Activated naive CD4-positive, alpha-beta T cell treated with anti-CD3 and anti-CD28 coated beads, Interleukin-2, amount 50 U/mL, for 24 hours (primary cell): ENCODE measurements around the gene KLHL3.

ENCODE experiments used
- H3K27ac Mint-ChIP-seq: one replicate; pipeline ENCODE4 v1.8.0; 2021; ENCODE audit warnings: mild to moderate bottlenecking, mixed read lengths
- H3K27me3 Mint-ChIP-seq: one replicate; pipeline ENCODE4 v1.8.0; 2021; ENCODE audit warnings: mixed read lengths
- H3K36me3 Mint-ChIP-seq: one replicate; pipeline ENCODE4 v1.8.0; 2021; ENCODE audit warnings: mixed read lengths
- H3K4me1 Mint-ChIP-seq: one replicate; pipeline ENCODE4 v1.8.0; 2021; ENCODE audit warnings: mixed read lengths
- H3K4me3 Mint-ChIP-seq: one replicate; pipeline ENCODE4 v1.8.0; 2021; ENCODE audit warnings: mild to moderate bottlenecking, mixed read lengths
- H3K9me3 Mint-ChIP-seq: one replicate; pipeline ENCODE4 v1.8.0; 2021; ENCODE audit warnings: mixed read lengths

Gene KLHL3

DNA sequence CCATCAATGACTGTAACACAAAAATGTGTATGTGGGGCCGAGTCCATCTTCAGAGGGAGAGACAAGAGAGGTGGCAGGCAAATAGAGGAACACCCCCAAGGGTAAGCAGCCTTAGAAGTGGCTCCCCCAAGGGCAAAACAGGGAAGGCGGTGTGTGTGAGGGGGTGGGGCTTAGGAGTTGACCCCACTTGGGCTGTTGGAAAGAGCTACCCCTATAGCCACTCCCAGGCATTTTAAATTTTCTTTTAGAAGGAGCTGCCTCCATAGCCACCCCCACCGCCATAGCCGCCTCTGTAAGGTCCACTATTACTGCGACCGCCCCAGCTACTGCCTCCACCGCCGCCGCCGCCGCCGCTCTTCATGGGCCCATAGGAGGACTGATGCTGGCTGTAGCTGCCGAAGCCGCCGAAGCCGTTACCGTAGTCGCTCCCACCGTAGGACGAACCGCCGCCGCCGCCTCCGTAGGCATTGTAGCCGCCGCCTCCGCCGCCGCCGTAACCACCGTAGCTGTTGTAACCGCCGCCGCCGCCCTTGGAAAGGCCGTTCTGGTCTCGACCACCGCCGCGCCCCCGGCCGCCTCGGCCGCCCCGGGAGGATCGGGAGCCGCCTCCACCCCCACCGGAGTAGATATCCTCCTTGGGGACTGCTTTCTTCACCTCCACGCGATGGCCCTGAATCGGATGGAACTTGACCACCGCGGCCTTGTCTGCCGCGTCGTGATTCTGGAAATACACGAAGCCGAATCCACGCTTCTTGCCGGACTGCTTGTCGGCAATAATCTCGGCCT, 17.2 kb upstream of the KLHL3 start:
- Mint-ChIP-seq H3K27me3 (no peaks in the 10 kb centered on the region), H3K36me3 (peaks cover 19% of the 10 kb centered on the region), H3K27ac (peak overlapping the region; percentile 100), H3K4me3 (peak overlapping the region; percentile 96), H3K4me1 (peaks cover 30% of the 10 kb centered on the region), H3K9me3 (no peaks in the 10 kb centered on the region)

DNA sequence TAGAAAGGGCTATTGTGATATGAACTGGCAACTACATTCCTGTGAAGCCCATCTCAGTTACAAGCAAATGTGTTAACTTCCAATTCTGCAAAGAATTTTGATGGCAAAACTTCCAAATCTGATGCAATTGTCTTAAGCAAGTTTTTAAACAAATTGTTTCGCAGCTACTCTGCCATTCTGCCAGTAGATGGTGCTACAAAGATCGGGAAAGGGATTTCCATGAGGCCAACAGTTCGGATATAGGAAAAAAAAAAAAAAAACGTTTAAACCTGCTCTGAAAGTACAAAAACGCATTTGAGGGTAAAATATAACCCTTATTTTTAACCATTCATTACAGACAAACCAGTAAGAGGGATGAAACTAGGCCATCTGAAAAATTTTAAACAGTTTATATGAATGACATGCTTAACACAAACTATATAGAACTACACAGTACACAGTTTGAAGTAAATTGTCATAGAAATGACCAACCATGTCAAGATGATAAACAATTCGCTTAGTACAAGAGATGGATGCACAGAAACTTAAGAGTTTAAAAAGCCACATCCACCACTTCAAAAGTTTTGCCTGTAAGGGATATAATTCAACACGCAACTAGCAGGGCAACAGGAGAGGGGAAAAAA, 16.1 kb upstream of the KLHL3 start:
- peak overlapping the region; percentile 89 for H3K27ac Mint-ChIP-seq
- H3K9me3 Mint-ChIP-seq, result no peaks in the 10 kb centered on the region
- peaks cover 19% of the 10 kb centered on the region for H3K36me3 Mint-ChIP-seq

DNA sequence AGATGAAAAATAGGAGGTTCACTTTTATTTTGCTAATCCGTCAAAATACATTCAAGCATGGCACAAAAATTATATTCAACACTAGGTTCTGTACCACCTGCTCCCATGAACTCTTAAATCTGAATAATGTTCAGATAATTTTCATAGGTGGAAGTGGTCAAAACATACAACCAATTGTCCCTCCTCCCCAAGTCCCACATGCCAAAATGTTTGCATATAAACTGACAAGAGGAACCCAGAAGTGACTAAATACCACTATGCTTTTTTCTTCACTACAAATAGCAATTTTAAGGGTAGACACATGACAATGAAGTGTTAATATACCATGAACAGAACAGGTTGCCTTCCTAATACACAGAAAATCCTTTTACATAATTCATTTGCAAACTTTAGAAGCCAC, 14.5 kb upstream of the KLHL3 start:
- H3K27me3 Mint-ChIP-seq, result no peaks in the 10 kb centered on the region
- H3K36me3 Mint-ChIP-seq, result peaks cover 19% of the 10 kb centered on the region
- peaks cover 30% of the 10 kb centered on the region for H3K4me1 Mint-ChIP-seq
- H3K9me3 Mint-ChIP-seq, result no peaks in the 10 kb centered on the region
- H3K27ac Mint-ChIP-seq, result peak overlapping the region; percentile 56
- peak overlapping the region; percentile 96 for H3K4me3 Mint-ChIP-seq

More for the DNA sequence above, 16.1 kb upstream of the KLHL3 start:
- Mint-ChIP-seq H3K27me3 (no peaks in the 10 kb centered on the region), H3K4me1 (peaks cover 30% of the 10 kb centered on the region), H3K4me3 (peak overlapping the region; percentile 96)

DNA sequence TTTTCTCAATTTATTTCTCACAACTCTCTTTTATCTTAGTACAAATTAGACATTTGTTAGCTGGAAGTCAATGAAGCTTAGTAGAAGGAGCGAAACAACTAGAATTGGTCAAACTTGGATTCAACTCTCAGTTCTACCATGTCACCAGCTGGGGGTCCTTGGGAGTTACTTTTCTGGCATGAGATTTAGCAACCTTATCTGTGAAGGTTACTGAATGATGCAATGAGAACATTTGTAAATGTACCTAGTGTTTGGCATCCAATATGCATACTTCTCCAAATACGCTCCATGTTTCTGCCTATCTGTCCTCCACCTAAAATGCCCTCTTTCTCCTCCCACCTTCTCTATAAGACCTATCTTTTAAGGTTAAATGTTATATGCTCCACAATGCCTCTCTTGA, 12.0 kb upstream of the KLHL3 start:
- peaks cover 30% of the 10 kb centered on the region for H3K4me1 Mint-ChIP-seq
- H3K4me3 Mint-ChIP-seq, result no peak overlapping the region
- no peaks in the 10 kb centered on the region for H3K9me3 Mint-ChIP-seq
- H3K27ac Mint-ChIP-seq, result no peak overlapping the region
- H3K27me3 Mint-ChIP-seq, result no peaks in the 10 kb centered on the region
- peaks cover 19% of the 10 kb centered on the region for H3K36me3 Mint-ChIP-seq

DNA sequence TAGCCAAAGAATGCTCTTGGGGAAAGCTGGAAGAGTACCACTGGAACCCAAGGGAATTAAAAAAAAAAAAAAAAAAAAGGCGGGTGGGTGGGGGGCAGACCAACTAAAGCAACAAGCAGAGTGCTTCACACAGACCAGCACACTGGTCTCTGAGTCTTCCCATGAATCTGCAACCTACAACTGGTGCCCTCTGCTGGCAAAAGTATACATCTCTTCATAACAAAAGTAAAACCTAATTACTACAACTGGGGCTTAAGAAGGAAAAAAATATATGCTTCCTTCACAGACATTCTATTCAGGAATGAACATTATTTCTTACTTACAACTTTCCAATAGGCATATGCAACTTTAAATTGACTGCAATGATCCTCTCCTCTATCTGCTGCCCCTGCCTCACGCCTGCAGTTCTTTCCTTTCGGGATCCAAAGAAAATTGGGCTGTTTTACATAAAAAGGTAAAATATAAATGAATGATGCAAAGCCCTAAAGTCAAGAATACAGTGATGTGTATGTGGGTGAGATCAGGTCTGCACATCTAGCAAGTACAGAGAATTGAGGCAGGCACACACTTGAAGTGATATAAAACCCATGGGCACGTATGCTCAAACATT, 7.2 kb upstream of the KLHL3 start:
- no peaks in the 10 kb centered on the region for H3K27me3 Mint-ChIP-seq
- H3K4me1 Mint-ChIP-seq, result peaks cover 31% of the 10 kb centered on the region
- no peaks in the 10 kb centered on the region for H3K9me3 Mint-ChIP-seq
- H3K36me3 Mint-ChIP-seq, result no peaks in the 10 kb centered on the region
- H3K27ac Mint-ChIP-seq, result no peak overlapping the region
- no peak overlapping the region for H3K4me3 Mint-ChIP-seq

DNA sequence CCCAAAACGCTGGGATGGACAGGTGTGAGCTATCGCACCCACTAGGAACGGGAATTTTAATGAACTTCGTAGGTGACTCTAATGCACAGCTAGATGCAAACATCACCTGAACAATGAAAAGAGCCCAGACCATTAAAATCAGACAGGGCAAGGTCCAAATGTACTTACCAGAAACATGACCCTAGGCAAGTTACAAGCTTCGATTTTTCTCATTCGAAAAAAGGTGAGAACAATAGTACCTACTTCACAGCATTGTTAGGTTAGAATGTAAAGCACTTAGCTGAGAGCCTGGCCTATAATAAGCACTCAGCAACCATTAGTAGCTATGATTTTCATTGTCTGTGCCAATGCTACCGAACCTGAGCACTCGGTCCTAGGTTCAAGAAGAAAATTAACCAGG, 5.8 kb upstream of the KLHL3 start:
- Mint-ChIP-seq H3K4me1 (peaks cover 31% of the 10 kb centered on the region), H3K9me3 (no peaks in the 10 kb centered on the region), H3K27me3 (no peaks in the 10 kb centered on the region), H3K36me3 (no peaks in the 10 kb centered on the region), H3K4me3 (no peak overlapping the region), H3K27ac (no peak overlapping the region)

DNA sequence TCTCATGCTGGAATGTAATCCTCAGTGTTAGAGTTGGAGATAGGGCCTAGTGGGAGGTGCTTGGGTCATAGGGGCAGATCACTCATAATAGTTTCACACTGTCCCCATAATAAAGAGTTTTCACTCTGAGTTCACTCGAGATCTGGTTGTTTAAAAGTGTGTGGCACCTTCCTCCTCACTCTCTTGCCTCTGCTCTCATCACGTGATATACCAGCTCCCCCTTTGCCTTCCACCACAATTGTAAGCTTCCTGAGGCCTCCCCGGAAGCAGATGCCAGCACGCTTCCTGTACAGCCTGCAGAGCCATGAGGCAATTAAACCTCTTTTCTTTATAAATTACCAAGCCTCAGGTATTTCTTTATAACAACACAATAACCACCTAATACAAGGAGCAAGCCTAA, 3.8 kb upstream of the KLHL3 start:
- no peaks in the 10 kb centered on the region for H3K27me3 Mint-ChIP-seq
- no peak overlapping the region for H3K27ac Mint-ChIP-seq
- H3K9me3 Mint-ChIP-seq, result no peaks in the 10 kb centered on the region
- H3K4me1 Mint-ChIP-seq, result peaks cover 31% of the 10 kb centered on the region
- no peaks in the 10 kb centered on the region for H3K36me3 Mint-ChIP-seq
- H3K4me3 Mint-ChIP-seq, result no peak overlapping the region

DNA sequence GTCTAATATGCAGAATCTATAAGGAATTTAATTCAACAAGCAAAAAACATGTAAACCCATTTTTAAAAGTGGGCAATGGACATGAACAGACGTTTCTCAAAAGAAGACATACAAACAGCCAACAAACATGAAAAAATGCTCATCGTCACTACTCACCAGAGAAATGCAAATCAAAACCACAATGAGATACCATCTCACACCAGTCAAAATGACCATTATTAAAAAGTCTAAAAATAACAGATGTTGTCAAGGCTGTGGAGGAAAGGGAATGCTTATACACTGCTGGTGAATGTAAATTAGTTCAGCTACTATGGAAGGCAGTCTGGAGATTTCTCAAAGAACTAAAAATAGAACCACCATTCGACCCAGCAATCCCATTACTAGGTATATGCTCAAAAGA, 3.1 kb upstream of the KLHL3 start:
- peak overlapping the region; percentile 45 for H3K4me3 Mint-ChIP-seq
- no peaks in the 10 kb centered on the region for H3K27me3 Mint-ChIP-seq
- no peaks in the 10 kb centered on the region for H3K9me3 Mint-ChIP-seq
- no peaks in the 10 kb centered on the region for H3K36me3 Mint-ChIP-seq
- H3K4me1 Mint-ChIP-seq, result peaks cover 31% of the 10 kb centered on the region
- no peak overlapping the region for H3K27ac Mint-ChIP-seq

DNA sequence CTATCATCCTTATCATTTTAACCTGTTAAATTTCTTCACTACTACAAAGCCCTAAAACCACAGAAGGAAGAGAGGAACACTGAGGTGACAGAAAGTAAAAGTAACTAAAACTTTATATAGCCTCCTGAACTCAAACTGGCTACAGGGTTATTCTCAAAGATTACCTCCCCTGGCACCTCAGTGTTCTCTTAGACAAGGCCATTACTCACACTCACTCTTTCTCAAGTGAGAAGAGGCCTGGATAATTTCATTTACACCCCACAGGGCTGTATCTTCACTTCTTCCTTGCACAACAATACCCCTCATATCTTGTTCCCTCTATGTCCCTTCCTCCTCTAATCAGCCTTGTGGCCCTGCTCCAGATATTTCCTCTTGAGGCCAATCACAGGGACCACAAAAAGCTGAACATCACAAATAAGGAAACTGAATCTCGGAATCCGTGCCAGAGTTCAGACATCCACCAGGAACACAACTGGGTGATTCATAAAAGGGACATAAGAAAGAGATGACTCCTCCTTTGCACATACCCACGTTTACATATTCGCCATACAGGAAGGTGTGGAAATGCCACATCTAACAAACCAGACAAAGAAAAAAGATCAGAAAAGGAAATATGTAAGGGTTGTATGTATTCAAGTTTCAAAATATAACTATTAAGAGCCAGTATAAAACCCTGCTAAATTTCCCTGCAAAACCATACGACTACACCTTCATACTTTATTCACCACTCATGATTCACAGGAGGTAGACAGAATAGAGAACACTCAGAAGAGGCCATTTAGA, 1.7 kb upstream of the KLHL3 start:
- Mint-ChIP-seq H3K27me3 (no peaks in the 10 kb centered on the region), H3K9me3 (no peaks in the 10 kb centered on the region), H3K36me3 (no peaks in the 10 kb centered on the region), H3K4me1 (peaks cover 24% of the 10 kb centered on the region), H3K27ac (no peak overlapping the region), H3K4me3 (no peak overlapping the region)

DNA sequence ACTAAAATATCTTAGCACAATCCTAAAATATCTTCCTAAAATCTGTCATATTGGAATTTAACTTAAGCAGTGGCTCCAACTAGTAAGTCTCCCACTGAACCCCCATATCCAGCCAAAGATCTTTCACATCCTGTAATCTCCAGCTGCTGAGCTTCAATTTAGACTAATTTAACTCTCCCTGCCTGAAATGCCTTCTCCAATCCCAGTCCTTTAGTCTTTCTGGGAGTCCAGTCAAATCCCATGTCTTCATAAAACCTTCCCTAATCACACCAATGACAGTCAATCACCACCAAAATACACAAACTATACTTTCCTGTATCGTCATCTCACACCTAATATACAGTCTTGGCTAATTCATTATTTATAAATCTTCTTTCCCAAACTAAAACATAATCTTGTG, 607 bp upstream of the KLHL3 start:
- no peak overlapping the region for H3K4me3 Mint-ChIP-seq
- H3K27ac Mint-ChIP-seq, result no peak overlapping the region
- peaks cover 24% of the 10 kb centered on the region for H3K4me1 Mint-ChIP-seq
- H3K27me3 Mint-ChIP-seq, result no peaks in the 10 kb centered on the region
- H3K9me3 Mint-ChIP-seq, result no peaks in the 10 kb centered on the region
- peaks cover 2% of the 10 kb centered on the region for H3K36me3 Mint-ChIP-seq

DNA sequence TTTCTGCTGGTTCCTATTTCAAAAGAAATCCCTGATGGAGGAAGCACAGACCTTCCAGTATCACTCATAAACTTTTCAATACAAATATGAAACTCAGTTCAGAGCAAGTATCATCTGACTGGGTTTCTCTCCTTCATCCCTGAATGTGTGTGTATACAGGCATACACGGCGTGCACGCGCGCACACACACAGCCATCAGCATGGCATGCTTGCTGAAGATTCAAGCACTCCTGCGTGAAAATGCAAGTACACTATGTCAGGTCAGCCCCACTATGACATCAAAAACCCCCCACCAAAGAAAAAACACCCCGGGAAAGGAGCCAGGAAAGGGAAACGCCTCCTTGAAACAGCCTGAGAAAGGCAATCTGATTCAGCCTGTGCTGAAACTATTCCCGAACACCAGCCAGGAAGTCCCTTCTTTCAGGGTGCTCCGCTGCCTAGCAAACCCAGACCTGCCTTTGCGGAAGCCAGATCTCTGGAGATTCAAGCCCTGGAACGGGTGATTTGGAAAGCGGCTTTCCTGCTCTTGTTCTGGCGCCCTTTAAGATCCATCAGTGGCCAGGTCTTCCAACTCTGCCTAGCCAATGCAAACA, 831 bp downstream of the KLHL3 start:
- H3K27me3 Mint-ChIP-seq, result no peaks in the 10 kb centered on the region
- no peak overlapping the region for H3K4me3 Mint-ChIP-seq
- peaks cover 4% of the 10 kb centered on the region for H3K36me3 Mint-ChIP-seq
- peaks cover 26% of the 10 kb centered on the region for H3K4me1 Mint-ChIP-seq
- no peak overlapping the region for H3K27ac Mint-ChIP-seq
- H3K9me3 Mint-ChIP-seq, result no peaks in the 10 kb centered on the region

DNA sequence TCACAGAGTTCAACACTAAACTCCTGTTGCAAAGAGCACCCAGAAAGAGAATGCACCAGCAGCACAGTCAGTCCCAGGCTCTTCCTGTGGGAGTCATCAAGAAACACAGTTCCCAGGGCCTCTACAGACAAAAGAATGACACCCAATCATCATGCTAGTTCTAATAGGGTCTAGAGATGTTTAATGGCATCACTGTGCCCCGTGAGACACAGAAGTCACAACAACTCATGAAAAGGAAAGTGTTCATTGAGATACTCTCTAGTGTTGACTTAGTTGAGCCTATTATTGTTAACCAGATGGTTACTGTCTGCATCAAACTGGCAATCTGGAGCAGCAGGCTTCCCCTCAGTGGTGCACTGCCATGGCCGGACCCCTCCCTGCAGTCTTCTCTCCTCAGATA, 1.6 kb downstream of the KLHL3 start:
- Mint-ChIP-seq H3K4me3 (no peak overlapping the region), H3K9me3 (no peaks in the 10 kb centered on the region), H3K4me1 (peaks cover 18% of the 10 kb centered on the region), H3K36me3 (peaks cover 4% of the 10 kb centered on the region), H3K27me3 (no peaks in the 10 kb centered on the region), H3K27ac (no peak overlapping the region)

DNA sequence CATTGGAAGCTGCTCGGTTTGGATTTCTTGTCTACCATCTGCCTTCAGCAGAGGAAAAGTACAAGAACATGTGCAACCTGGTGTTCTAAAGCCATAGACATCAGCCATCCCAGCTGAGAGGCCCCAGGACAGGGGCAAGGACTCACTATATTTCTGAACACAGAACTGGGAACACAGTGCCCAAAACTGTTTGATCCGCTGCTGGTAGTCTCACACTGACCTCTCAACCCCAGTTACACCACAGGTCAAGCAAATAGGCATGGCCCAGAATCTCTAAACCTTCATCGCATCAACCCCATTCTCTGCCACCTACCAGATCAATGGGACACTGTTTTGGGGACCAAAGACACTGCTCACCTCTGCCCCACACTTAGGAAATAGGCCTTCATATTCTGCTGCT, 2.0 kb downstream of the KLHL3 start:
- Mint-ChIP-seq H3K27me3 (no peaks in the 10 kb centered on the region), H3K4me3 (no peak overlapping the region), H3K9me3 (no peaks in the 10 kb centered on the region), H3K36me3 (peaks cover 4% of the 10 kb centered on the region), H3K27ac (no peak overlapping the region), H3K4me1 (peaks cover 14% of the 10 kb centered on the region)

DNA sequence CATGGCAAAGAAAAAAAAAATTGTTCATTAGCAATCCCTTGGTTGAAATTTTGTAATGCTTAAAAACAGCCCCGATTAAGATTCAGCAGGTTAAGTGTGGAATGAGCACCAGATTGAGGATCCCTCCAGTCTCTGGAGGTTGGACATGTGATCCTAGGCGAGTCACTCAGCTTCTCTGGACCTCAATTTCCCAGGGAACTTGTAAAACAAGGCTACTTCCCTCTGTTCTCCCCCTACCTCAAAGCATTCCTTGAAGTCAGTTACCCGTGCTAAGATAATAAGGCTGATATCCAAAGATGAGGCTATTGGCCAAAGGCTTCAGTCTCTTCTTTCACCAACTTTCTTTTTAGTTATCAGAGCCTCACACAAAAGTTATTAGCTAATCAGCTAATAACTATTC, 2.9 kb downstream of the KLHL3 start:
- no peaks in the 10 kb centered on the region for H3K27me3 Mint-ChIP-seq
- H3K36me3 Mint-ChIP-seq, result peaks cover 4% of the 10 kb centered on the region
- H3K9me3 Mint-ChIP-seq, result no peaks in the 10 kb centered on the region
- no peak overlapping the region for H3K27ac Mint-ChIP-seq
- H3K4me3 Mint-ChIP-seq, result peak overlapping the region; percentile 23
- H3K4me1 Mint-ChIP-seq, result peaks cover 10% of the 10 kb centered on the region

DNA sequence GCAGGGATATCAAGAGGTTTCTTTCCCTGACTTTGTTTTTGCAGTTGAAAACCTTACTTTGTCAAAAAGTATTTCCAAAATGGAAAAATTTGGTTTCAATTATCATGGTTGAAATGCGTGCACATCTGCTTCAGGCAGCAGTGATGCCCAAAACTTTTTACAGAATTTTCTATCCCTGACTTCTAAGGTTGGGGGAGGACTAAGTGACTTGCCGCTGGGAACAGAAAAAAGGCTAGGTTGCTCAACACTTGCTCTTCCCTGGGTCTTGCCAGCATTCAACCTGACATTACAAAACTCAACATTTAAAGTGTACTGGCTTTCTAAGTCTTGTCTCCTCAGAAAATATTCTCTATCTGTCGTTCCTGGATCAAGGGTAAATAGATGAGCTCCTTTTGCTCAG, 4.7 kb downstream of the KLHL3 start:
- H3K36me3 Mint-ChIP-seq, result peaks cover 4% of the 10 kb centered on the region

More for the DNA sequence above, 4.7 kb downstream of the KLHL3 start:
- H3K9me3 Mint-ChIP-seq, result no peaks in the 10 kb centered on the region
- H3K27ac Mint-ChIP-seq, result no peak overlapping the region
- H3K4me1 Mint-ChIP-seq, result peaks cover 10% of the 10 kb centered on the region
- H3K4me3 Mint-ChIP-seq, result peak overlapping the region; percentile 2
- no peaks in the 10 kb centered on the region for H3K27me3 Mint-ChIP-seq
